Left cardiac atrium (tissue), 4 donors: Measurements from ENCODE around the gene ITGAL. TPM values are rescaled to one million over a fixed set of nuclear protein-coding genes. Genes with fewer than 3 reads are reported as not detected.
"Not testable (repeated sequence)": the region's sequence is repeated elsewhere in the genome, so short reads cannot be mapped to it uniquely, and the experiment has no call there.

ENCODE experiments used
- ATAC-seq, 2 donors: fragments of 200-7000 bp; cut with Tn5 transposase; one replicate each; pipeline ENCODE4 v1.9.1; 2020; ENCODE audit warnings: mild to moderate bottlenecking in 2 of 2, moderate library complexity in 2 of 2
- DNase-seq: peaks from one replicate; pipeline ENCODE4 v3.0.0-alpha.2; 2020
- intact Hi-C, 2 donors: fragments of 100-400 bp; cut with DNase I; formaldehyde crosslinking; loops; one replicate each; pipeline versions ENCODE4 v1.14.1 to v1.15.1; 2022 to 2023
- total RNA-seq, 2 donors: library from RNA; stranded (reverse); fragmentation: NEBNext Ultra II Directional; extraction: Animal tissue kit (Norgen Biotek cat#: 25700); gene quantifications; one replicate each; pipeline ENCODE4 v1.2.1, GENCODE V29; 2021
- donor health status: DM: no; HTN: yes; CAD: no.
- donor health status: DM: no; HTN: yes; CAD: no; lungs with severe emphysema.
- donor health status: DM: yes; HTN: yes; CAD: no.
- donor health status: Dilated cardiomyopathy.

Gene ITGAL
- total RNA-seq, 2 donors from 2014 or later: 3.3 to 3.9 TPM

- intact Hi-C loops: loop anchor here in 1 of 2 donors (2.0 kb wide), 1 partner anchor 25 kb away; the partner anchor contains the start of gene ZNF764
- ATAC-seq (peak in 1 of 2 donors; percentile 6), DNase-seq (no peak)
These were observed 61.3 kb downstream of the ITGAL start for GRCh38 chr16:30533748-30534367.

- ATAC-seq (peak; percentile 91 to 93), DNase-seq (peak; percentile 94)
- intact Hi-C loops: loop anchor here in 1 of 2 donors (2.0 kb wide), 1 partner anchor 24 kb away; the partner anchor contains the start of gene ZNF764
These were observed 62.0 kb downstream of the ITGAL start, which contains the start of gene ZNF747 for GRCh38 chr16:30534368-30535105. Gene ZNF747, minus strand, starts transcription at chr16:30534858. Its CDS starts 179 bp downstream, at chr16:30534679.

- DNase-seq (peak; percentile 34), ATAC-seq (peak in 1 of 2 donors; percentile 0)
- intact Hi-C loops: loop anchor here in 1 of 2 donors (2.0 kb wide), 1 partner anchor 24 kb away; the partner anchor contains the start of gene ZNF764
These were observed 62.7 kb downstream of the ITGAL start for GRCh38 chr16:30535106-30535776.

GRCh38 chr16:30535777-30536190, 63.2 kb downstream of the ITGAL start:
- intact Hi-C loops: loop anchor here in 1 of 2 donors (2.0 kb wide), 1 partner anchor 23 kb away; the partner anchor contains the start of gene ZNF764
- ATAC-seq: peak; percentile 63 to 80

GRCh38 chr16:30536391-30537024, 64.0 kb downstream of the ITGAL start:
- ATAC-seq, intact Hi-C loops, DNase-seq: not testable (repeated sequence)

More at GRCh38 chr16:30535777-30536190, 63.2 kb downstream of the ITGAL start:
- peak; percentile 81 for DNase-seq

GRCh38 chr16:30539000-30539964, 66.7 kb downstream of the ITGAL start:
- intact Hi-C loops: no loop called here

GRCh38 chr16:30539986-30540526, 67.5 kb downstream of the ITGAL start:
- ATAC-seq, DNase-seq, intact Hi-C loops: not testable (repeated sequence)

More at GRCh38 chr16:30539000-30539964, 66.7 kb downstream of the ITGAL start:
- ATAC-seq (peak; percentile 55 to 66), DNase-seq (peak; percentile 44)

- ATAC-seq, intact Hi-C loops, DNase-seq: not testable (repeated sequence)
These were observed 68.4 kb downstream of the ITGAL start for GRCh38 chr16:30540916-30541464.

GRCh38 chr16:30541502-30542329, 69.2 kb downstream of the ITGAL start:
- peak in 1 of 2 donors; percentile 13 for ATAC-seq
- intact Hi-C loops: no loop called here
- DNase-seq: no peak

- intact Hi-C loops: no loop called here
- no peak for DNase-seq
- no peak for ATAC-seq
These were observed 70.5 kb downstream of the ITGAL start for GRCh38 chr16:30543067-30543466.

- no peak for ATAC-seq
- DNase-seq: no peak
- intact Hi-C loops: no loop called here
These were observed 73.6 kb downstream of the ITGAL start for GRCh38 chr16:30546115-30546514.

GRCh38 chr16:30548416-30549253, 76.1 kb downstream of the ITGAL start:
- no peak for ATAC-seq
- no peak for DNase-seq
- intact Hi-C loops: no loop called here

GRCh38 chr16:30551781-30552180, 79.2 kb downstream of the ITGAL start:
- intact Hi-C loops: no loop called here
- DNase-seq (no peak), ATAC-seq (peak in 1 of 2 donors; percentile 12)

- DNase-seq: no peak
- intact Hi-C loops: no loop called here
- ATAC-seq: no peak
These were observed 80.4 kb downstream of the ITGAL start for GRCh38 chr16:30552956-30553355.

GRCh38 chr16:30553393-30553899, 80.9 kb downstream of the ITGAL start:
- no peak for ATAC-seq
- intact Hi-C loops: no loop called here
- DNase-seq: no peak
